NCI-H524 treated with DMSO at 0.1 percent for 48 hours (cell line): Measurements from ENCODE around the gene ATL2.
"Not testable (repeated sequence)": the region's sequence is repeated elsewhere in the genome, so short reads cannot be mapped to it uniquely, and the experiment has no call there.

Source experiments
- DNase-seq: peaks from one replicate; lab custom pipeline; 2025; lab: John Stamatoyannopoulos, UW

The ATL2 gene

GRCh38 chr2:38390947-38391346, 13.9 kb upstream of the ATL2 start:
- DNase-seq: no peak

- no peak for DNase-seq
Observed at GRCh38 chr2:38387887-38388286, 10.8 kb upstream of the ATL2 start.

GRCh38 chr2:38386821-38387220, 9.7 kb upstream of the ATL2 start:
- DNase-seq: no peak

DNA sequence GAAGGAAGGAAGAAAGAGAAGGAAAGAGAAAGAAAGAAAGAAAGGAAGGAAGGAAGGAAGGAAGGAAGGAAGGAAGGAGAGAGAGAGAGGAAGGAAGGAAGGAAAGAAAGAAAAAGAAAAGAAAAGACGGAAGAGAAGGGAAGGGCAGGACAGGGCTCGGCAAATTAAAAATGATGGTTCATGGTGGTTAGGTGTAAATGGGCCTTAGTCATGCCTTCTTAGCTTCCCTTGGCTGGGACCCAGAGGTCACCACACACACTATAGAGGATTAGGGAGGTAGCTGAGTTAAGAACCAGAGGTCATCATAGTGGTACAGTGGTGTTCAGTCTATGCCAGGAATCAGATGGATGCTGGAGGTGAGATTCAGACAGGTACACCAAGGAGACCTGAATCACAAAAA, 9.3 kb upstream of the ATL2 start:
- no peak for DNase-seq

GRCh38 chr2:38384338-38384737, 7.3 kb upstream of the ATL2 start:
- DNase-seq: no peak

DNA sequence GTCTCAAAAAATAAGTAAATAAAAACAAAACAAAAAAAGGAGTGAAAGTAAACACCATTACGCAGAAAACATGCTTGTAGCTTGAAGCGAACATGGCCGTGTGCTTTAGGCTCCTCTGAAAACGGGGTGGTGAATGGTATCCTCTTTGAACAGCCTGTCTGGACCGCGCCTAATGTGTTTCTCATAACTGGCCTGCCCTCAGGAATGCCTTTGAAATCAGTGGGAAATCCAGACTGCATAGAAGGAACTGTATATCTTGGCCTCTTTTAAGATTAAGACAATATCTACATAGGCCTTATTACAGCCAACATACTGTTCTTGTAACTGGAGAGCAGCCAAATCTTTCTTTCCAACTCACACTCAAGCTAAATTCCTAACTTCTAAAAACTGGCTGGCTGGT, 6.7 kb upstream of the ATL2 start:
- DNase-seq: not testable (repeated sequence)

GRCh38 chr2:38381381-38382143, 4.5 kb upstream of the ATL2 start:
- DNase-seq: no peak

DNA sequence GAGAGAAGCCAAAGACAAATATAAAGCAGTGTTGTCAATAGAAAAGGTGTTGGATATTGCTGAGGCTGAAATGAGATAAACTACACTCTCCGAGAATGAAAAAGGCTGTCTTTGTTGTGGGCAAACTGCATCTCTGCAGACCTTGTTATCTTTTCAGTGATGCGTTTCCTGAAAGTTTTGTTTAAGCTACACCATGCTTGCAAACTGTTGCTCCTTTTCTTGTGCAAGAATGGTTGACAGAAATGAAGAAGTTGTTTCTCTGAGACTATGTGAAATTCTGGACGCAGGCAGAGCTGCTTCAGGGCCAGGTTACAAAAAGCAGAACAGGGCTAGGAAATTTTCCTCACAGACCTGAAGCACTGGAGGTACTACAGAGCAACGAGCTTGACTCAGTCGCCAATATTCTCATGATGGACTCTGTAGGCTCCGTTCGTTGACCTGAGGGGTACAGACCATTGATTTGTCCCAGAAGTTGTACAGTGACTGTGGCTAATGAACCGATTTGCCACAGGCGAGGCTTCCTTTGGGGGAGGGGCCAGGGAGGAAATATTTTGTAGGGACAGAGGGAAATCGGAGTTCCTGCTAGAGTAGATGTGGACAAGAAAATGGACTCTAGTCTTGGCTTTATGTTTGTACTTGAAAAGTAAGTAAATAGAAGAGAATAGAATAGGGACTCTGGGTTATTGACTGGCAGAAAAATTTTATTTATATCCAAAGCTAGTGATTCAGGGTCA, 3.5 kb upstream of the ATL2 start:
- no peak for DNase-seq

- peak; percentile 56 for DNase-seq
Observed at GRCh38 chr2:38376346-38377049, 575 bp downstream of the ATL2 start.

DNA sequence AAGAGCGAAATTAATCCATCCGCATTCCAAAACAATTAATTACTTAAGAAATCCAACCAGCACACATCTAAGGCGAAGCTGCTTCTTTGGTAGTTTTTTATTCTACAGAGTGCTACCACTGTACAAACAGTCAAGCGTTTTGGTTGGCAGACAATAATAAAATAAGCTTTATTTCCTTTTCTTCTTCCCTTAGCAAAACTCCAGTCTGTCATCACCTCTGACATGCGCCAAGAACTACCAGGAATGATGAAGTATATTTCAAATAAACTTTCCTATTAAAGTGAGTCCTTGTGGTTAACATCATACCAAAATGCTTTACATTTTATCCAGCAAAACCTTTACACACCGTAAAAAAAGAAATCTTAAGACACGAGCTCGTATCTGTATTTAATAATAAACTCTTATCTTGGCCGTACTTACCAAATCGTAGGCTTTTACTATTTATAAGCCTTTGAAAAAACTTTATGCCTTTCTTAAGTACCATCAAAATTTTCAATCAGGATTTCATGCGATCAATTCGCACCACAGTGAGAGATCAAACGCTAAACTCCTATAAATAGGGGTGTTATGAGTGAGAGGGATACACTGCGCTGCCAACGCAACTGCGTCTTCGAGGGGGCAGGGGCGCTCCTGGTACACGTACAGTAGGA, 1.3 kb downstream of the ATL2 start:
- no peak for DNase-seq

DNA sequence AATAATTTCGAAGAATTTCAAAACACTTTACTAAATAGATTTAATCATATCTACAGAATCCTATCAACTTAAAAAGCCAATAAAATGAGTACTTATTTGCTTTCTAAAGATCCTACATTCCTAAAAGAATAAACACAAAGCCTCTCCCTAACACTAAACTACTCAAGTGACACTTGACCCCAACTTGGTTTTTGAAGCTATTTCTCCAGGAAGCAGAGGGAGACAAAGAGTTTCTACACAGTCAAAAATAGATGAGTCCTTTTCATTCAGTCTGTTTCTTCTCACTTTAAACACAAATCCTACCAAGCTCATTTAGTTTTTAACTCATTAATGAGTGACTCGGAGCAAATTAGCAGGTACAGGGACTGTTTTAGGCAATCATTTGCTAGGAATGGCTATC, 2.1 kb downstream of the ATL2 start:
- DNase-seq: no peak

DNA sequence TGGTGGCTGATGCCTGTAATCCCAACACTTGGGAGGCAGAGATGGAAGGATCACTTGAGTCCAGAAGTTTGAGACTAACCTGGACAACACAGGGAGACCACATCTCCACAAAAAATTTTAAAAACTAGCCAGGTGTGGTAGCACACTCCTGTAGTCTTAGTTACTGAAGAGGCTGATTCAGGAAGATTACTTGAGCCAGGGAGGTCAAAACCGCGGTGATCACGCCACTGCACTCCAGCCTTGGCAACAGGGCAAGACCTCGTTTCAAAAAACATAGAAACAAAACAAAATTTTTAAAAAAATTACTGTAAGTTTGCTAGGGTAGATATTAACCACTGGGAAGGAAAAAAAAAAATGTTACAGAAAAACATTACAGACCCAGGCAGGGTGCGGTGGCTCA, 5.8 kb downstream of the ATL2 start:
- no peak for DNase-seq

DNA sequence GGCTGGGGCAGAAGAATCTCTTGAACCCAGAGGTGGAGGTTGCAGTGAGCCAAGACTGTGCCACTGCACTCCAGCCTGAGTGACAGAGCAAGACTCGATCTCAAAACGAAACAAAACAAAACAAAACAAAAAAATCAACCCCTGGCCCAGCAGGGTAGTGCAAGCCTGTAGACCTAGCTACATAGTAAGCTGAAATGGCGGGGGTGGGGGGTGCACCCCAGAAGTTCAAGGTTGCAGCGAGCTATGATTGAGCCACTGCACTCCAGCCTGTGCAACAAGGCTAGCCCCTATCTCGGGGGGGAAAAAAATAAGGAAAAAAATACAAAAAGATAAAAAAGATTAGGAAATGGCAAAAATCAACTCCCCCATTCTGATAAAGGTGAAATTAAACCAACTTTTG, 6.4 kb downstream of the ATL2 start:
- no peak for DNase-seq

DNA sequence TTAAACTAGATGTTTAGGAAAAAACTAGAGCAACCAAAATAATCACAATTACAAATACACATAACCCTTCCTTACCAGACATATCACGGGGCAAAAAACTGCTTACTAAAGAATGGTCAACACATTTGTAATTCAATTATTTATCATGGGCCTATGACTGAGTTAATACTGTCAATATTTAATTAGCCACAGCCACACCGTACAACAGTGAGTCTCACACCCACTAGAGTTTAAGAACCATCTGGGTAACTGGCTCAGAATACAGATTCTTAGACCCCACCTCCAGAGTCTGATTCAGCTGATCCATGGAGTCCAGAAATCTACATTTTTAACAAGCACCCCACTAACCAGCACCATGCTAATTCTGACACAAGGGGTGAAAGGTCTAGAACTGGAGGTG, 14.8 kb downstream of the ATL2 start:
- DNase-seq: no peak

- no peak for DNase-seq
Observed at GRCh38 chr2:38360177-38360576, 16.9 kb downstream of the ATL2 start.

- no peak for DNase-seq
Observed at GRCh38 chr2:38353402-38353801, 23.7 kb downstream of the ATL2 start.

GRCh38 chr2:38352336-38352735, 24.7 kb downstream of the ATL2 start:
- no peak for DNase-seq

GRCh38 chr2:38345323-38346038, 31.6 kb downstream of the ATL2 start:
- DNase-seq: no peak

DNA sequence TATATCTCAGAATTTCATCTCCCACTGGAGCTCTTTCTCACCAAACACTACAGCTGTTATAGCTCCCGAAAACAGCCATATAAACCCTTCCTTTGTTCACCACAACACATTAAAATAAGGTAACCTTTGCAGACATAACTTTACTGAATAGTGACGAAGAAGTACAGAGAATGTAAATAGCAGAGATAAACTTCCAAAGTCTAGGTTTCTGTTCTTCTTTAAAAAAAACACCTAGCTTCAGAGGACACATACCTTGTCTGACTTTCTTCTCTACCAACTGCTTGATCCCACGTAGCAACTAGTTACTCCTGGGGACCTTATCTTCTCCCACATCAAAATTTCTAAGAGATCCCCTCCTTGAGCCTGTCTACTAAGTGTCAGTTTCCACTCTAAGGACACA, 32.3 kb downstream of the ATL2 start:
- DNase-seq: no peak

GRCh38 chr2:38343212-38343611, 33.9 kb downstream of the ATL2 start:
- no peak for DNase-seq

DNA sequence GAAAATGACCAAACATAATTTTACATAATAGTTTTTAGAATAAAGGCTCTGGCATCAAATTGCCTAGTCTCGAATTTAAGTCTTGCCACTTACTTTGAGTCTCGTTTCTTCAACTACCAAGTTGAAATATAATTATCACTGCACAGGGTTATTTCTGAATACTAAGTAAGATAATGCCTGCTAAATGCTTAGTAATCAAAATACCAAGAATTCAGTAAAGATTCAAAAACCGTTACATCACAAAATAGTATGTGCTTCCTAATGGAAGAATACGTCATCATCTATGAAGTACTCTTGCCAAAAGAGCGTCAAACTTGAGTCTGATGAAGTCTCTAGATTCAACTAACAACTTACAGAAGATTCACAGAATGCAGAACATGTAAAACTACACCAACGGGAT, 40.5 kb downstream of the ATL2 start:
- no peak for DNase-seq

GRCh38 chr2:38330754-38331153, 46.3 kb downstream of the ATL2 start:
- no peak for DNase-seq
